ENCODE measurements around the gene PIN1.
"Not testable (repeated sequence)": the region's sequence is repeated elsewhere in the genome, so short reads cannot be mapped to it uniquely, and the experiment has no call there.

The PIN1 gene

GRCh38 chr19:9834726-9835506, at the start of gene PIN1:
Gene PIN1 (plus strand): TSS chr19:9835318. CDS start chr19:9835345, 27 bp downstream.
- FAIRE-seq, result peak; percentile 87

- peak; percentile 62 for FAIRE-seq
Observed at GRCh38 chr19:9785367-9786331, 49.5 kb upstream of the PIN1 start.

DNA sequence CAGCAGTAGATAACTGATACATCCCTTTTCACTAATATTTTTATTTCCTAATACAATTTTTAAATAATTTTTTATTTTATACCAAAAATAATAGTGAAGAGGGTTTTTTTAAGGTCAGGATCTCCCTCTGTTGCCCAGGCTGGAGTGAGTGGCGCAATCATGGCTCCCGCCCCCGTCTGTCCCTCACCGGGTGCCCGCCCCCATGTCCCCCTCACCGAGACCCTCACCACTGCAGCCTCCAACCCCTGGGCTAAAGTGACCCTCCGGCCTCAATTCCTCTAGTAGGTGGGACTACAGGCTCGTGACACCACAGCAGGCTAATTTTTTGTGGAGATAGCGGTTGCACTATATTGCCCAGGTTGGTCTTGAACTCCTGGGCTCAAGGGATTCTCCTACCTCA, 48.8 kb upstream of the PIN1 start:
- no peak for FAIRE-seq

DNA sequence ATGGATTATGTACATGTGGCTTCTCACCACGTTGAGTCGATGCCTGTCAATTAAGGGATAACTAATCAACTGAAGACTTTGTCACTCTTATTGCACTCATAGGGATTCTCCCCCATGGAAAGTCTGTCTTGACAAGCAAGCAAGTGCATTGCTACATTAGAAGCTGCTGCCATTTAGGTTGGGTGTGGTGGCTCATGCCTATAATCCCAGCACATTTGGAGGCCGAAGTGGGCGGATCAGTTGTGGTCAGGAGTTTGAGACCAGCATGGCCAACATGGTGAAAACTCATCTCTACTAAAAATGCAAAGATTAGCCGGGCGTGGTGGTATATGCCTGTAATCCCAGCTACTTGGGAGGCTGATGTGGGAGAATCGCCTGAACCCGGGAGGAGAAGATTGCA, 48.3 kb upstream of the PIN1 start:
- no peak for FAIRE-seq

GRCh38 chr19:9788604-9789003, 46.5 kb upstream of the PIN1 start:
- not testable (repeated sequence) for FAIRE-seq

DNA sequence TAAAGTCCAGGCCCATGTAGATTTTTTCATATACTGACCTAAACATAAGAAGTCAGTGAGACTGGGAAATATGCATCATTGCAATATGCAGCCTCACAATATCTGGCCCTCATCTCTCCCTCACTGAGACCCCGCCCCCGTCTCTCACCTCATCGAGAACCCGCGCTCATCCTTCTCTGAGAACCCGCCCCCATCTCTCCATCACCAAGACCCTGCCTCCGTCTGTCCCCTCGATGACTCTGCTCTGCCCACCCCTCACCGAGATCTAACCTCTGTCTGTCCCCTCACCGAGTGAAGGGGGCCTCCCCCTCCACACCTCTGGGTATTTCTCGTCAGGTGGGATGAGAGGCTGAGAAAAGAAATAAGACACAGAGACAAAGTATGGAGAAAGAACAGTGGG, 46.1 kb upstream of the PIN1 start:
- FAIRE-seq, result no peak

DNA sequence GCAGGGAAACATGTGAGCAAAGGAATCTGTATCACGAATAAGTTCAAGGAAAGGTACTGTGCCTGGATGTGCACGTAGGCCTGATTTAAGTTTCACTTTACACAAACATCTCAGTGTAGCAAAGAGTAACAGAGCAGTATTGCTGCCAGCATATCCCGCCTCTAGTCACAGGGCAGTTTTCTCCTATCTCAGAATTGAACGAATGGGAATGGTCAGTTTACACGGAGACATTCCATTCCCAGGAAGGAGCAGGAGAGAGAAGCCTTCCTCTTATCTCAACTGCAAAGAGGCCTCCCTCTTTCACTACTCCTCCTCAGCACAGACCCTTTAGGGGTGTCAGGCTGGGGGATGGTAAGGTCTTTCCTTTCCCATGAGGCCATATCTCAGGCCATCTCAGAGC, 45.5 kb upstream of the PIN1 start:
- not testable (repeated sequence) for FAIRE-seq

- not testable (repeated sequence) for FAIRE-seq
Observed at GRCh38 chr19:9791073-9791367, 44.1 kb upstream of the PIN1 start.

DNA sequence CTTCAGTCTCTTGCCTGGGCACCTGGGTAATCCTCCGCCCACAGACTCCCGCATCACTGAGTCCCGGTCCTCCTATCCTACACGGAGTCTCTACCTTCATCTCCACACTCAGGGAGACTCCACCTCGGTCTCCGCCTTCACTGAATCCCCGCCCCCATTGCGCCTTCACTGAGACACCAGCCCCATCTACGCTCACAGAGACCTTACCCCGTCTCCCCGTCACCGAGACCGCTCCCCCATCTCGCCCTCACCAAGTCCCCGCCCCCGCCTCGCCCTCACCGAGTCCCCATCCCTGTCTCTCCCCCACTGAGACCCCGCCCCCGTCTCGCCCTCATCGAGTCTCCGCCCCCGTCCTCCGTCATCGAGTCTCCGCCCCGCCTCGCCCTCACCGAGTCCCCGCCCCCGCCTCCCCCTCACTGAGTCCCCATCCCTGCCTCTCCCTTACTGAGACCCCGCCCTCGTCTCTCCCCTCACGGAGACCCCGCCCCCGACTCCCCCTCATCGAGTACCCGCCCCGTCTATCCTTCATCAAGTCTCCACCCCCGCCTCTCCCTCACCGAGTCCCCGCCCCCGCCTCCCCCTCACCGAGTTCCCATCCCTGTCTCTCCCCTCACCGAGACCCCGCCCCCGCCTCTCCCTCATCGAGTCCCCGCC, 43.4 kb upstream of the PIN1 start:
- FAIRE-seq, result no peak

DNA sequence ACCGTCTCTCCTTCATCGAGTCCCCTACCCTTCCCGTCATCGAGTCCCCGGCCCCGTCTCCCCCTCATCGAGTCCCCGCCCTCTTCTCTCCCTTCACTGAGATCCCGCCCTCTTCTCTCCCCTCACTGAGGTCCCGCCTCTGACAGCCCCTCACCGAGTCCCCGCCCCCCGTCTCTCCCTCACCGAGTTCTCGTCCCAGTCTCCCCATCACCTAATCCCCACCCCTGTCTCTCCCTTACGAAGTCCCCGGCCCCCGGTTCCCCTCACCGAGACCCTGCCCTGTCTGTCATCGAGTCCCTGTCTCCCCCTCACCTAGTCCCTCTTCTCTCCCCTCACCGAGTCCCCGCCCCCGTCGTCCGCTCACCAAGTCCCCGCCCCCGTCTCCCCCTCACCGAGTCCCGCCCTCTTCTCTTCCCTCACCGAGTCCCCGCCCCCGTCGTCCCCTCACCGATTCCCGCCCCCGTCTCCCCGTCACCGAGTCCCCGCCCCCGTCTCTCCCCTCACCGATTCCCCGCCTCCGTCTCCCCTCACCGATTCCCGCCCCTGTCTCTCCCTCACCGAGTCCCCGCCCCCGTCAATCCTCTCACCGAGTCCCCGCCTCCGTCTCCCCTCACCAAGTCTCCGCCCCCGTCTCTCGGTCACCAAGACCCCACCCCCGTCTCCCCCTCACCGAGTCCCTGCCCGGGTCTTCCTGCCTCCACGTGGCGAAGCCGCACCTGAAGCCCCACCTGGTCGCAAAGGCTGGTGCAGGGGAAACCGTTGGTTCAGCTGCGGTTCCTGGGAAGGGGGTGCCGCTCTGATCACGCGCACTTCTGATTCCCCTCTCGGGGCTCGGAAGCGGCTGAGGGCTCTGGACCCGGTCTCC, 42.7 kb upstream of the PIN1 start:
- FAIRE-seq, result no peak

DNA sequence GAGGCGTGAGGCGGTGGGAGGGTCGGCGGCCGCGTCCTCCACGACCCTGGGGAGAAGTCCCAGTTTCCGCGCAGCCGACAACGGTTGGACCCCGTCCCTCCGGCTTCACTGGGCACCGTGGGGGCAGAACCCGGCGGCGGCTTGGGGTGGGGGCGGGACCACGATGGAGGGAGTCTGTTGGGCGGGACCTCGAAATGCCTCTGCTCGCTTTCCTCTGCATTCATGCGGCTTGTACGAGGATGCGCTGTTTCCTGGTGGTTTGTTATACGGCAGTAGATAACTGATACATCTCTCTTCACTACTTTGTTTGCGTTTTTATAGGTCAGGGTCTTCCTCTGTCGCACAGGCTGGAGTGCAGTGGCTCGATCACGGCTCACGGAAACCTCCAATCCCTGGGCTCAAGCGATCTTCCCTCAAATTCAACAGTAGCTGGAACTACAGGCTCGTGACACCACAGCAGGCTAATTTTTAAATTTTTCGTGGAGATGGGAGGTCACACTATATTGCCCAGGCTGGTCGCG, 42.0 kb upstream of the PIN1 start:
- FAIRE-seq, result no peak

GRCh38 chr19:9796113-9796773, 38.9 kb upstream of the PIN1 start:
- peak; percentile 97 for FAIRE-seq

GRCh38 chr19:9797871-9798270, 37.2 kb upstream of the PIN1 start:
- no peak for FAIRE-seq

DNA sequence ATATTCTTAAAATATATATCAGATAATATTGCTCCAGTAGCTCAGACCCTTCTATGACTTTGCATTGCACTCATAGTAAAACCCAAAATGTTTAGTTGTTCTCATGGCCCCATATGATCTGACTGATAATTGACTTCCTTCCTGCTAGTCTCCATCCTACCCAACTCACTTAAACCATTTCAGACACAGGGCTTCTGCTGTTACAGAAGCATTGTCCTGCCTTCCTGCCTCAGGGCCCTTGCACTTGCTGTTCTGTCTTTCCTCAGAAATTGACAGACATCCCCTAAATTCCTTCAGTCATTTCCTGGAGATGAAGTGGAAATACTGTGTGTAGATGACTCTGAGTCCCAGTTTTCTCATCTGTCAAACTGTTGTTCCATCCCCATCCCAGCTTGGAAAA, 36.0 kb upstream of the PIN1 start:
- no peak for FAIRE-seq

DNA sequence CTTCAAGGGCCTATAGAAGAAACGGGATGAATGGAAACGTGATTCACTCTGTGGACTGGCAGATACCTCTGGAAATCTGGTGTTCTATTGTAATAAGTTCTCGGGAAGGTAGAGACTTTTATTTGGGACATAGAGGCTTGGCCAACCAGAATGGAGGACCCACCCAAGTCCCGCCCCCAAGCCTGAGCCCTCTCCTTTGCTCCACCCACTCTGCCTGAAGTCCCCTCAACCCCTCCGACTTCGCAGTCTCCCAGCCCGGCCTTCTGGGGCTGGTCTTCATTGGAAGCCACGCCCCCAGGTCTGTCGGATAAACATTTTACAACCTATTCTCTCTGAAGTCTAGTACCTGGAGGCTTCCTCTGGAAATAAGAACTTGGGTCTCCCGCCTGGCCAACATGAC, 33.1 kb upstream of the PIN1 start:
- no peak for FAIRE-seq

DNA sequence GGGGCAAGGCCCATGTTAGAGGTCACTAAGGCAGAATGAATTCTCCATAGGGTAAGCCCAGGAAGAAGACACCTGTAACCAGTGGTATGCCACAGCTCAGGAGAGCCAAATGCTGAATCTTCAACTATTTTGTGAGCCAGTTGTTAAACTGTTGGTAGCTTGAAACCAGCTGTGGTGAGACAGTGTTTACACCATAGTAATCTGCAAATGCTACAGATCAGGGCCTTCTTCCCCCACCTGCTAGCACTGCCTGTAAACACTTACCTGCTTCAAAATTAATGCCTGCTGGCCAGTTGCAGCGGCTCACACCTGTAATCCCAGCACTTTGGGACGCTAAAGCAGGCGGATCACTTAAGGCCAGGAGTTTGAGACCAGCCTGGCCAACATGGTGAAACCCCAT, 28.3 kb upstream of the PIN1 start:
- no peak for FAIRE-seq

- no peak for FAIRE-seq
Observed at GRCh38 chr19:9808855-9809824, 26.0 kb upstream of the PIN1 start.

DNA sequence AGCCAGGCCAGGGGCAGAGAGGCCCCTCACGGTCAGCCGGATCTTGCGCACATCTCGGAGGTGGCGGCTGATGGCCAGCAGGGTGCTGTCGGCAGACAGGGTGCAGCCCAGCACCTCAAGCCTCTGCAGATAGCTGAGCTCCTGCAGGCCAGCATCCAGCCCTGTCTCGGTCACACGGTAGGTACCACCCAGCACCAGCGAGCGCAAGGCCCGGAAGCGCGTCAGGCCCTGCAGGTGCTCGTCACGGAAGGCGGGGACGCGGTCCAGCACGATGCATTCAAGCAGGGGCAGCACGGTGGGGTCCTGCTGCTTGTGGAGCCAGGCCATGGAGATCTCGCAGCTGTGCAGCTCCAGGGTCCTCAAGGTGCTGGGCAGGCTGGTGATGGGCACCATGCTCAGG, 24.0 kb upstream of the PIN1 start:
- FAIRE-seq, result no peak

GRCh38 chr19:9818175-9818733, 16.9 kb upstream of the PIN1 start:
- FAIRE-seq, result no peak
